H1 (cell line): ENCODE data around the gene VGLL4.

ENCODE experiments used
- EGR1 ChIP-seq: IDR thresholded peaks from 2 replicates; pipeline ENCODE4 v1.6.1; 2011; ENCODE audit warnings: low read depth, low read length, borderline replicate concordance
- EP300 ChIP-seq, 2 experiments: IDR thresholded peaks; 1 replicate in 1 of 2; 2 replicates in 1 of 2; pipeline ENCODE4 v1.6.1; 2011 to 2012; ENCODE audit warnings: low read depth in 2 of 2, low read length in 2 of 2, mild to moderate bottlenecking in 2 of 2, borderline replicate concordance in 1 of 2, inconsistent platforms in 1 of 2, moderate library complexity in 1 of 2
- GABPA ChIP-seq: IDR thresholded peaks from 2 replicates; pipeline ENCODE4 v1.6.1; 2011; ENCODE audit warnings: mild to moderate bottlenecking, low read length, moderate library complexity, borderline replicate concordance; ENCODE audit not compliant: insufficient read depth
- MAFK ChIP-seq: IDR thresholded peaks from 2 replicates; pipeline ENCODE4 v1.6.1; 2012; ENCODE audit warnings: low read depth, mild to moderate bottlenecking, improper control_type of control experiment, low read length
- POLR2AphosphoS5 ChIP-seq: IDR thresholded peaks from 2 replicates; pipeline ENCODE4 v1.6.1; 2011; ENCODE audit warnings: low read depth, low read length
- TAF1 ChIP-seq: IDR thresholded peaks from 2 replicates; pipeline ENCODE4 v1.6.1; 2011; ENCODE audit warnings: mild to moderate bottlenecking, low read depth, low read length
- YY1 ChIP-seq: IDR thresholded peaks from 2 replicates; pipeline ENCODE4 v1.6.1; 2011; ENCODE audit warnings: low read depth, mild to moderate bottlenecking, low read length
- TF ChIP-seq, protein P1 (sequence below), 3 experiments: IDR thresholded peaks; 1 replicate in 2 of 3; 2 replicates in 1 of 3; pipeline versions ENCODE4 v1.5.1 to v1.6.1; 2011; ENCODE audit warnings: low read length in 3 of 3, mild to moderate bottlenecking in 3 of 3, inconsistent platforms in 2 of 3, low read depth in 1 of 3, moderate library complexity in 1 of 3; ENCODE audit not compliant: insufficient read depth in 1 of 3; ENCODE audit errors: control extremely low read depth in 1 of 3

DNA sequence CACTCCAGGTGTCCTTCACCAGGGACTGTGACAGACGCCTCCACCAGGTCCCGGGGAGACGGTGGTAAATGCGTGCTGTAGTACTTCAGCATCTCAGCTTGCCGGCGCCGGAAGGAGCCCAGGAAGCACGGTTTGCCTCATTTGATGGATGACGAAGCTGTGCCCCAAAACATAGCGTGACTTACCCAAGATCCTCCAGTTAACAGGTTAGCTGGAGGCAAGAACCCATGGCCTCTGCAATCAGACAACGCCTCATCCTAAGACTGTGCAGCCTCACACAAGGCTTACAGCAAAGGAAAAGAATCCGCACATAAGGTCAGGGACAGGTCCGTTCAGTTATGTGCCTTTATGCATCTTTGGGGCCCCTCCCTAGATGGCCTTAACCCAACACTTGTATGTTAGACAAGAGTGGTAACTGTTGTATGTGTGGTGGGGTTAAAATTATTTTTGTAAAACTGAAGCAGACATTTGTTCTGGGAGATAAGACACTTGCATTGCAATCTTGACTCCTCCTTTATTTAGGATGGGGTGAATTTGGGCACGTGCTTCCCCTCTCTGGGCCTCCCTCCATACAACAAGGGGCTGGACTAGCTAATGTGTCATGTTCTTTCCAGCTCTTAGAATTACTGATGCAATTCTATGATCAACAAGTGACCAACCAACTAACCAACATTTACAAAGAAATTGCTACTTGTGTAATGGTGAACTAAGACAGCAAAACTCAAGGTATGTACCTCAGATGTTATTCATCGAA is 39.4 kb downstream of the VGLL4 start:
- TF ChIP-seq MAFK (no peak), EGR1 (no peak), TAF1 (no peak), EP300 (IDR thresholded peaks at IDR 0.05; ENCODE audit: borderline replicate concordance in 1 of 2, low read depth in 2 of 2, low read length in 2 of 2) (no peak), GABPA (no peak), YY1 (no peak), POLR2AphosphoS5 (no peak)
- TF ChIP-seq, protein P1, sequence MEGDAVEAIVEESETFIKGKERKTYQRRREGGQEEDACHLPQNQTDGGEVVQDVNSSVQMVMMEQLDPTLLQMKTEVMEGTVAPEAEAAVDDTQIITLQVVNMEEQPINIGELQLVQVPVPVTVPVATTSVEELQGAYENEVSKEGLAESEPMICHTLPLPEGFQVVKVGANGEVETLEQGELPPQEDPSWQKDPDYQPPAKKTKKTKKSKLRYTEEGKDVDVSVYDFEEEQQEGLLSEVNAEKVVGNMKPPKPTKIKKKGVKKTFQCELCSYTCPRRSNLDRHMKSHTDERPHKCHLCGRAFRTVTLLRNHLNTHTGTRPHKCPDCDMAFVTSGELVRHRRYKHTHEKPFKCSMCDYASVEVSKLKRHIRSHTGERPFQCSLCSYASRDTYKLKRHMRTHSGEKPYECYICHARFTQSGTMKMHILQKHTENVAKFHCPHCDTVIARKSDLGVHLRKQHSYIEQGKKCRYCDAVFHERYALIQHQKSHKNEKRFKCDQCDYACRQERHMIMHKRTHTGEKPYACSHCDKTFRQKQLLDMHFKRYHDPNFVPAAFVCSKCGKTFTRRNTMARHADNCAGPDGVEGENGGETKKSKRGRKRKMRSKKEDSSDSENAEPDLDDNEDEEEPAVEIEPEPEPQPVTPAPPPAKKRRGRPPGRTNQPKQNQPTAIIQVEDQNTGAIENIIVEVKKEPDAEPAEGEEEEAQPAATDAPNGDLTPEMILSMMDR (IDR thresholded peaks at IDR 0.05; ENCODE audit: control extremely low read depth in 1 of 3, insufficient read depth in 1 of 3, low read depth in 1 of 3, low read length in 3 of 3): no peak
